Measurements from ENCODE around the gene REM1. TPM values are rescaled to one million over a fixed set of nuclear protein-coding genes. Genes with fewer than 3 reads are reported as not detected.

Gene REM1
- total RNA-seq, 1 experiment from 2014 or later, result not detected

DNA sequence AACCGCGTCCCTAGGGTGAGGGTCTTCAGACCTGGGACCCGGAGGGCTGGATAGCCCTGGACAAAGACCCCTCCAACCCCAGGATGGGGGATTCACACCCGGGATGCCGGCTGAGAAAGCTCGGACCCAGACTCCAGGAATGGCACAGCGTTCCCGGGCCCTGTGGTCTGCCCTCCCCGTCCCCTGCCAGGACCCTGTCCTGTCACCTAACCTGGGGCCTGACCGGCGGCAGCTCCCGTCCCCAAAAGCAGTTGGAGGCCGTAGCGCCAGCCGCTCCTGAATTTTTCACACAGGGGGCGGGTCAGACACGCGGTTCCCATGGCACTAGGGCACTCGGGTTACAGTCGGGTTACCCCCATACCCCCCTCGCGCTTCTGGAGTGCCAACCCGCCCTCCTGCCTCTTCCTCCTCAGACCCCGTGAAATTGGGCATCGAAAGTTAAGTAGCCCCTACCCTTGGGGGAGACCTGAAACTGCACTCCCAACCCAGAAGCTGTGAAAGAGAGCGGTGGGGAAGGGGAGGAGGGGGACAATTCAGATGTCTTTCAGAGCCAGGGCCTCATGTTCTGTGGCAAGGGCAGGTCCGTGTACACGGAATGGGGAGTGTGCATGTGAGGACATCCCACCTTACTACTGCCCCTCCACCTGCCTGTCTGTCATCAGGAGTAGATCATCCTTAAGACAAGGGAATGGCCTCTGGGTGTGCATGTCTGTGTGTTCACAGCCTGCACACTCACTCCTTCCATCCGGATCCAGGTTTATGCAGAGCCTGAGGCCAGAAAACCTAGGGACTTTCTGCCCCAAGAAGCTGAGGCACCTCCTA, 595 bp downstream of the REM1 start:
- Histone ChIP-seq H3K4me3 (ENCODE audit: low read depth, low read length, poor library complexity, severe bottlenecking) (no peak overlapping the region), H3K27me3 (replicated peaks; ENCODE audit: insufficient read depth, low read depth, low read length, poor library complexity) (peaks cover 36% of the 10 kb centered on the region)

GRCh38 chr20:31476294-31476585, 1.2 kb downstream of the REM1 start:
- TF ChIP-seq, protein P1, sequence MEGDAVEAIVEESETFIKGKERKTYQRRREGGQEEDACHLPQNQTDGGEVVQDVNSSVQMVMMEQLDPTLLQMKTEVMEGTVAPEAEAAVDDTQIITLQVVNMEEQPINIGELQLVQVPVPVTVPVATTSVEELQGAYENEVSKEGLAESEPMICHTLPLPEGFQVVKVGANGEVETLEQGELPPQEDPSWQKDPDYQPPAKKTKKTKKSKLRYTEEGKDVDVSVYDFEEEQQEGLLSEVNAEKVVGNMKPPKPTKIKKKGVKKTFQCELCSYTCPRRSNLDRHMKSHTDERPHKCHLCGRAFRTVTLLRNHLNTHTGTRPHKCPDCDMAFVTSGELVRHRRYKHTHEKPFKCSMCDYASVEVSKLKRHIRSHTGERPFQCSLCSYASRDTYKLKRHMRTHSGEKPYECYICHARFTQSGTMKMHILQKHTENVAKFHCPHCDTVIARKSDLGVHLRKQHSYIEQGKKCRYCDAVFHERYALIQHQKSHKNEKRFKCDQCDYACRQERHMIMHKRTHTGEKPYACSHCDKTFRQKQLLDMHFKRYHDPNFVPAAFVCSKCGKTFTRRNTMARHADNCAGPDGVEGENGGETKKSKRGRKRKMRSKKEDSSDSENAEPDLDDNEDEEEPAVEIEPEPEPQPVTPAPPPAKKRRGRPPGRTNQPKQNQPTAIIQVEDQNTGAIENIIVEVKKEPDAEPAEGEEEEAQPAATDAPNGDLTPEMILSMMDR (conservative IDR thresholded peaks at IDR 0.05; ENCODE audit: low read depth, low read length), result no peak
- no peak for TF ChIP-seq EZH2 (IDR thresholded peaks at IDR 0.05; ENCODE audit: borderline replicate concordance, low read depth, low read length, poor library complexity, severe bottlenecking)
- intact Hi-C loops (cut with micrococcal nuclease; ENCODE audit: unreplicated experiment), result no loop called here
- Histone ChIP-seq H3K27ac (ENCODE audit: low read depth, low read length, poor library complexity, severe bottlenecking) (no peak overlapping the region), H3K9me3 (ENCODE audit: low read depth, low read length, poor library complexity, severe bottlenecking) (no peaks in the 10 kb centered on the region), H3K4me3 (ENCODE audit: low read depth, low read length, poor library complexity, severe bottlenecking) (no peak overlapping the region), H3K4me1 (ENCODE audit: insufficient read depth, low read length, poor library complexity, severe bottlenecking) (no peaks in the 10 kb centered on the region), H3K36me3 (ENCODE audit: insufficient read depth, low read length, poor library complexity, severe bottlenecking) (no peaks in the 10 kb centered on the region), H3K27me3 (replicated peaks; ENCODE audit: insufficient read depth, low read depth, low read length, poor library complexity) (peaks cover 36% of the 10 kb centered on the region)
- CTCF ChIA-PET, result no interaction called here
- POLR2A ChIA-PET (ENCODE audit: low non-redundant PET), result no interaction called here
- BruUV-seq (replicated peaks), result no TSS peak
- DNase-seq (ENCODE audit: low spot score), result no peak

More for the DNA sequence above, 595 bp downstream of the REM1 start:
- POLR2A ChIA-PET (ENCODE audit: low non-redundant PET), result no interaction called here
- H3K27ac ChIP-seq (ENCODE audit: low read depth, low read length, poor library complexity, severe bottlenecking), result no peak overlapping the region
- no peak for DNase-seq (ENCODE audit: low spot score)
- TF ChIP-seq, protein P1 (conservative IDR thresholded peaks at IDR 0.05; ENCODE audit: low read depth, low read length), result no peak
- no peak for TF ChIP-seq EZH2 (IDR thresholded peaks at IDR 0.05; ENCODE audit: borderline replicate concordance, low read depth, low read length, poor library complexity, severe bottlenecking)
- no peaks in the 10 kb centered on the region for H3K36me3 ChIP-seq (ENCODE audit: insufficient read depth, low read length, poor library complexity, severe bottlenecking)
- H3K9me3 ChIP-seq (ENCODE audit: low read depth, low read length, poor library complexity, severe bottlenecking), result no peaks in the 10 kb centered on the region
- BruUV-seq (replicated peaks), result no TSS peak
- intact Hi-C loops (cut with micrococcal nuclease; ENCODE audit: unreplicated experiment), result no loop called here
- H3K4me1 ChIP-seq (ENCODE audit: insufficient read depth, low read length, poor library complexity, severe bottlenecking), result no peaks in the 10 kb centered on the region
- CTCF ChIA-PET, result no interaction called here

GRCh38 chr20:31476643-31477215, 1.6 kb downstream of the REM1 start:
- H3K4me3 ChIP-seq (ENCODE audit: low read depth, low read length, poor library complexity, severe bottlenecking), result no peak overlapping the region
- H3K9me3 ChIP-seq (ENCODE audit: low read depth, low read length, poor library complexity, severe bottlenecking), result no peaks in the 10 kb centered on the region
- BruUV-seq (replicated peaks), result no TSS peak
- no peak overlapping the region for H3K27ac ChIP-seq (ENCODE audit: low read depth, low read length, poor library complexity, severe bottlenecking)
- H3K4me1 ChIP-seq (ENCODE audit: insufficient read depth, low read length, poor library complexity, severe bottlenecking), result no peaks in the 10 kb centered on the region
- intact Hi-C loops (cut with micrococcal nuclease; ENCODE audit: unreplicated experiment), result no loop called here
- H3K27me3 ChIP-seq (replicated peaks; ENCODE audit: insufficient read depth, low read depth, low read length, poor library complexity), result peaks cover 36% of the 10 kb centered on the region
- CTCF ChIA-PET, result no interaction called here
- H3K36me3 ChIP-seq (ENCODE audit: insufficient read depth, low read length, poor library complexity, severe bottlenecking), result no peaks in the 10 kb centered on the region
- DNase-seq (ENCODE audit: low spot score), result no peak
- POLR2A ChIA-PET (ENCODE audit: low non-redundant PET), result no interaction called here
- TF ChIP-seq, protein P1 (conservative IDR thresholded peaks at IDR 0.05; ENCODE audit: low read depth, low read length), result no peak
- TF ChIP-seq EZH2 (IDR thresholded peaks at IDR 0.05; ENCODE audit: borderline replicate concordance, low read depth, low read length, poor library complexity, severe bottlenecking), result no peak

Measured in A673 (cell line).